Posterior vena cava (tissue), 2 donors: Measurements from ENCODE around the gene TRIM63. TPM values are rescaled to one million over a fixed set of nuclear protein-coding genes. Genes with fewer than 3 reads are reported as not detected.
A peak's percentile ranks its signal among the peaks of the same experiment; 100 is the strongest.

Experiments used
- DNase-seq: peaks from one replicate; pipeline ENCODE4 v3.0.0-alpha.2; 2020; ENCODE audit warnings: low spot score
- intact Hi-C, 2 donors: fragments of 100-400 bp; cut with DNase I; formaldehyde crosslinking; loops; one replicate each; pipeline versions ENCODE4 v1.14.1 to v1.14.2; 2022 to 2023
- total RNA-seq, 2 donors: library from RNA; stranded (reverse); fragmentation: NEBNext Ultra II Directional; extraction: Animal tissue kit (Norgen Biotek cat#: 25700); gene quantifications; one replicate each; pipeline ENCODE4 v1.2.1, GENCODE V29; 2021
- donor health status: DM: yes; HTN: yes; CAD: no.
- donor health status: DM: yes; HTN: yes; CAD: no.

The TRIM63 gene
- total RNA-seq, 2 donors from 2014 or later, result 0.29 to 1.2 TPM

DNA sequence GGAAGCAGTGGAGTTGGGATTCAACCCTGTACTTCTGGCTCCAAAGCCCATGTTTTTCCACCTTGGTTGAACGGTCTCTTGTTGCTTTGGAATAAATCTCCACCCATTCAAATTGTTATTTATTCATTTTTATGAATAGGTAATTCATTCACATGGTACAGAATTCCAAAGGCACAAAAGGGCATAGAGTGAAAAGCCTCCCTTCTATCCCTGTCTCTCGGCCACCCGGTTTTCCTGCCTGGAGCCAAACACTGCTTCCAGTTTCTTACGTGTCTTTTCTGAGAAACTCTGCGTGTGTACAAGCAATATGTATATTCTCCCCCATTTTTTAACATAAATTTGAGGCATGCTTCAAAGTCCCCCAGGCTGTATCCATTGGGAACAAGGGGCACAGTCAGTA, 41.9 kb downstream of the TRIM63 start:
- intact Hi-C loops, result loop anchor here in 1 of 2 donors (10.0 kb wide), 1 partner anchor 901 kb away; no protein-coding TSS in a partner anchor
- DNase-seq, result no peak

DNA sequence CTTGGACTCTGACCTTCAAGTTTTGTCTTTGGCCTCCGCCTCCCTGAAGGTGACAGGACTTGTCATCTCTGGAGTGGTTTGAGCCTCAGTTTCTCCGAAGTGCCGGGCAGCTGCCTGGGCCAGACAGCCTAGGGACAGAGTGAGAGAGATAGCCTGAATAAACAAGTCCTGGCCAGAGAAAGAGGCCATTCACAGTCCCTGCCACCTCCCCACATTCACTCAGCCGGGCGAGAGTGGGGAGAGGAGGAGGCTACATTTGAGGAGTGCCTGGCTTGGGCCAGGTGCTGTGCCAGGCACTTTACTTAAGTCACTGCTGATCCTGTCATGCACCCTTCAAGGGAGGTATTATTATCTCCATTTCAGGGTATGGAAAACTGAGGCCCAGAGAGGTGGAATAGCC, 42.4 kb downstream of the TRIM63 start:
- no peak for DNase-seq
- intact Hi-C loops, result loop anchor here in 1 of 2 donors (10.0 kb wide), 1 partner anchor 900 kb away; no protein-coding TSS in a partner anchor

DNA sequence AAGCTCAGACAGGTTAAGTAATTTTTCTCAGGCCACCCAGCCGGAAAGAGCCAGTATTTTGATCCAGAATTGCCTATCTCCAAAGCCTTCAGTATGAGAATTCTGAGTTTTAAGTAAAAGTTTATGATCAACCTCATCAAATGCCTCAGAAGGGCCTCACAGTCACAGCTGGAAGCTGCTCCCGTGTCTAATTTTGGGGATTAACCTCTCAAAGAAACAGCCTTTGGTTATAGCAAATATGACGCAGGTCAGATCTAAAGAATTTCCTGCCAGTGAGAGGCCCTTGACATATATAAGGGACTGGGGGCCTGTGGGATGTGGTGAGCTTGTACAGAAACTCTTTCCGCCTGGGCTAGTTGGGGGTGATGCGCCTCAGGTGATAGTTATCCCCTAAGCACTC, 43.6 kb downstream of the TRIM63 start:
- intact Hi-C loops, result loop anchor here in 1 of 2 donors (10.0 kb wide), 1 partner anchor 899 kb away; no protein-coding TSS in a partner anchor
- no peak for DNase-seq

DNA sequence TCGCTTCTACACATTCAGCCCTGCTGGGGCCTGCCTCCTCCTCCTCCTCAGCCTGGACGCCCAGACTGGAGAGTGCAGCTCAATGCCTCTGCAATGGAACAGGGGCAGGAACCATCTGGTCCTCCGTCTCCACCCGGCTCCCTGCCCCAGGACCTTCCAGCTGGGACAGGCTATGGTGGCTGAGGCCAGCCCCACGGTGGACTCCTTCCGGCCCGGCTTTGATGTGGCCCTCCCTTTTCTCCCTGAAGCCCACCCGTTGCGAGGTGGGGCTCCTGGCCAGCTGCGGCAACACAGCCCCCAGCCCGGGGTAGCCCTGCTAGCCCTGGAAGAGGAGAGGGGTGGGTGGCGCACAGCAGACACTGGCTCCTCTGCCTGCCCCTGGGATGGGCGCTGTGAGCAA, 44.4 kb downstream of the TRIM63 start:
- no peak for DNase-seq
- intact Hi-C loops, result loop anchor here in 1 of 2 donors (10.0 kb wide), 1 partner anchor 898 kb away; no protein-coding TSS in a partner anchor

DNA sequence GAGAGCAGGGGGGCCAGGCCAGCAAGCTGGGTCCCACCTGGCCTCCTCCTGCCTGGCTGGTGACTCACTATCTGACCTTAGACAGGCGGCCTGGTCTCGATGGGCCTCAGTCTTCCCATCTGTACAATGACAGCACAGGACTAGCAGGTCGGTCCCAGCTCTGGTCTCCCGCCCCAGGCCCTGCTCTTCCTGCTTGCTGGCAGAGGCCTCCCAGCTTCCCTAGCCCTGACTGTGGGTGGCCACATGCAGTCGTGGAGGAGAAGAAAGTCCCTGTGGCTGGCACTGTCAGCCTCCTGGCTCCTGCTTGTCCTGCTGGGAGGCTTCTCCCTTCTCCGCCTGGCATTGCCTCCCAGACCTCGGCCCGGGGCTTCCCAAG, 45.0 kb downstream of the TRIM63 start:
- intact Hi-C loops, result loop anchor here in 1 of 2 donors (10.0 kb wide), 1 partner anchor 898 kb away; no protein-coding TSS in a partner anchor
- no peak for DNase-seq

DNA sequence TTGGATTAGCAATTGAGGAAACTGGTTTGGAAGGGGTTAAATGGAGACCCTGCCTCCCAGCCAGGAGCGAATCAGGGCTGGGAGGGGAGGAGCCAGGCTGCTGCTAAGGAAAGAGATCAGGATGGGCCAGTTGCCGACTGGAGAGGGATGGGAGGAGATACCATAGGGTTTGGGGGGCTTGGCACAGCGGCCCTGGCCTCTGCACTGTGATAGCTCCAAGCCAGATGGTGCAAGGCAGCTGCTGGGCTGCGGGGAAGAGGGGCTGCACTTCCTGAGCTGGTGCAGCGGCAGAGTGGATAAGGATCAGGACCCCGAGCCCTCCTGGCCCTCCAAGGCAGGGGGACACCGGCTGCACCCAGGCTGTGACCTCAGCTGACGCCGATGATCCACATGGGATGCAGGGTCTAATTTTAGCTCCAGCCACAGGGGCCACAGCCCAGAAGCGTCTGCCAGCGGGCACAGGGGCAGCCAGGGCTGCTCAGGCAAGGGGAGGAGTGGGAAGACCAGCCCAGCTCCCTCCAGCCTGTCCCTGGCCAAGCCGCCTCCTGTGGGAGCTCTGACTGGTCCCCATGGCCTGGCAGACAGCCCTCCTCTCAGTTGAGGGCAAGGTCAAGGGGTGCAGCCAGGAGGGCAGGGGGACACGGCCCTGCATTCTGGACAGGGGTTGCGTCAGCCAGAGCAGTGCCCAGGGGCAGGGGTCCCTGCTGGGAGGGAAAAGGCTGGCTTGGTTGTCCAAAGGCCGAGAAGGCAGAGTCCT, 45.6 kb downstream of the TRIM63 start, which contains the start of gene EXTL1:
Gene EXTL1 (plus strand): TSS at position 129 of the 757 bp plus-strand sequence. CDS start 872 bp downstream, outside the sequence.
- intact Hi-C loops, result loop anchor here in 1 of 2 donors (10.0 kb wide), 1 partner anchor 897 kb away; no protein-coding TSS in a partner anchor
- no peak for DNase-seq

DNA sequence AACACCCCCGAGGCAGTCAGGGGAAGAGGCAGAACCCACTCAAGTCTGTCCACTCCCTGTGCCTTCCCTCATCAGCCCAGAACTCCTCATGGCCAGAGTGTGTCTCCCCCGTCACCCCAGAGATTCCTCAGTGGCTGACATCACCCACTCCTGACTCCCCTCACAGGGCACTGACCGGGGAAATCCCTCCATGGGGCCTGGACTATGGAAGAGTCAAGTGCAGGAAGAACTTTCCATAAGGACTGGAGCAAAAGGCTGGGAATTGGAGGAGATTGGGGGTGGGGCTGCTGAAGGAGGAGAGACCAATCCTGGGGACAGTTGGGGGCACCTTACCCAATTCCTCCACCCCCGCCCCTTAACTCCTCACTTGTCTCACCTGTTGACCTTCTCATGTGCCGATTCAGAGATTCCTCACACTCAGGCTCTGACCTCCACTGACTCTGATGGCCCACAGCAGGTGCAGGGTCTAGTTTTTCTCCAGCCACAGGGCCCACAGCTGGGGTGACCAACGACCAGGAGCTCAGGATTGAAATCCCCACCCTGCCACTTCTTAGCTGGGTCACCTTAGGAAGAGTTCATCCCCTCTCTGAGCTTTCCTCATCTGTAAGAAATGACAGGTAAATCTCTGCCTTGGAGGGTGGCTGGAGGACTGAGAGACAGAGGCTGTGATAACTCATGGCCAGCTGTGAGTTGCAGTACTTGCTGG, 46.3 kb downstream of the TRIM63 start:
- intact Hi-C loops, result loop anchor here in 1 of 2 donors (1.0 to 10.0 kb wide), 2 partner anchors 22 to 896 kb away; no protein-coding TSS in a partner anchor
- DNase-seq, result no peak

DNA sequence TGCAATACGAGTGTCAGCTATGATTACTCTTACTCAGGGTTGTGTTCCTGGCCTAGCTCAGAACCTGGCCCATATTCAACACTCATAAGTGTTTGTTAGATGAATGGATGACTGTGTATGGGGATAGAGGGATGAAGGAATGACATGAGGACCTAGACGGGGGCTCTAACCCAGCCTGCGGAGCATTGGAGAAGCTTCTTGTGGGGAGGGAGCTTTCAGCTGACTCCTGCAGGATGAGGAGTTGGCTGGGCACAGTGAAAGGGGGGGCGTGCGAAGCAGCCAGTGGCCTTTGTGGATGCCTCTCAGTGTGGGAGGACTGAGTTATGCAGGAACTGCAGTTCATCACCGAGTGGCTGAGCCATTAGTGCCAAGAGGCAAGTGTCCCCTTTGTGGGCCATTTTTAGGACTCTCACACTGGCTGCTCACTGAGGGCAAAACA, 47.1 kb downstream of the TRIM63 start:
- no peak for DNase-seq
- intact Hi-C loops, result loop anchor here in 1 of 2 donors (1.0 to 10.0 kb wide), 2 partner anchors 21 to 896 kb away; no protein-coding TSS in a partner anchor

DNA sequence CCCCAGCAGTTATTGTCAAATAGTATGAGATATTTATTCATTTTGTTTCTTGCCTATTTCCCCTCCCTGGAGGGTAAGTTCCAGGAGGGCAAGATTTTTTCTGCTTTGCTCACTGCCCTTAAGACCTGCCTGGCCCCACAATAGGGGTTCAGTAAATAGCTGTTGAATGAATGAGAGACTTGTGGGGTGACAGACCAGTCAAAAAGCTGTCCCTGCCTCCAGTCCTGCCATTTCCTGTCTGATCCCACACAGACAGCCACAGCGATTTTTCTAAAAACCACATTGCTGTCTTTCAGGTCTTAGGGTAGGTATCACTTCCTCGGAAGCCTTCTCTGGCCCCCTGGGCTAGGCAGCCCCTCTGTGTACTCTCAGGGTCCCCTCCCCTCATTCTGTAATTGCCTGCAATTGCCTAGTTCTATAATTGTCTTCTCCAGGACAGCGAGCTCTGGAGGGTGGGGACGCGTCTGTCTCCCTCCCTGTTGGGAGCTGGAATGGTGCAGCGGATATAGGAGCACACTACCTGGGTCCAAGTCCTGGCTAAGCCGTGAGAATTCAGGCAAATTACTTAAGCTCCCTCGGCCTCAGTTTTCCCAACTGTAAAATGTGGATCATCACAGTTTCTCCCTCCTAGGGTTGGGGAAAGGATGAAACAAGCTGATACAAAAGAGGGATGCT, 47.7 kb downstream of the TRIM63 start:
- no peak for DNase-seq
- intact Hi-C loops, result loop anchor here in 1 of 2 donors (1.0 to 10.0 kb wide), 2 partner anchors 20 to 895 kb away; no protein-coding TSS in a partner anchor

DNA sequence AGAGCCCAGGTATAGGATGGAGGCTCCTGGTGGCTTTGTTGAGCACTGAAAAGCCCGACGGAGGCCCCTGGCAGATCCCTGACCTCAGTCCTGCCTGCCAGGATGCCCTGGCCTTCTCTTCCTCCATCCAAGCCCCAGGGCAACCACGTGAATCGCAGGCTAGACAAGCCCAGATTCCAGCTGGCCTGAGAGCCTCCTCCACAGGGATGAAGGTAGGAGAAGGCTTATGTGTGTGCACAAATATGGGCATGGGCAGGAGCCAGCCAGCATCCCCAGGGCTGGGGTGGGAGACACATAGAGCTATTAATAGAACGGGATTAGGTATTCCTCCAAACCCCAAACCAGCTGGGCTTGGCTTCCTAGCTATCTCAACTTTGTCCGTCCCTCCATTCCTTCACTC, 49.8 kb downstream of the TRIM63 start:
- intact Hi-C loops, result no loop called here
- no peak for DNase-seq

DNA sequence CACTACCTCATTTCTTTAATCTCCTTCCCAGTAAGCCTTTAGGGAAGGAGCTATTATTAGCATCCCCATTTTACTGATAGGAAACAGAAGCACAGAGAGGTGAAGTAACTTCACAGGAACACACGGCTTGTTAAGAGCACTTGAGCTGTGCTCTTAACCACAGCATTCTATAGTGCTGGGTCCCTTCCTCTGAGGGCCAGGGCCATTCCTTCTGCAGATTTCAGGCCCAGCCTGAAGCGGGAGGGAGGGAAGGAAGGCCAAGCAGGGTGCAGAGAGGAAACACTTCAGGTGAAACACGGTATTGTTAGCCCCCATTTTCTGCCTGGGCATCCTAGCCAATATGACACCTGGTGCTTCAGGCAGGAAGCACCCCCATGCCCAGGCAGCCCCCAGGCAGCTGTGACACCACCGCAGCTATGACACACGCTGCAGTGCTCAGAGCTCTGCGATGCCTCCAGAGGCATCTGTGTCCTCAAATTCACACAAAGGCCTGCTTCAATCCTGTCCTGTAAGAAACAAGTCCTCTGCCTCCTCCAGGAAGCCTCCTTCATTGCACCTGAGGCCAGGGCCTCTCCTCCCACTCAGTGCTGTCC, 50.4 kb downstream of the TRIM63 start:
- intact Hi-C loops, result no loop called here
- no peak for DNase-seq

DNA sequence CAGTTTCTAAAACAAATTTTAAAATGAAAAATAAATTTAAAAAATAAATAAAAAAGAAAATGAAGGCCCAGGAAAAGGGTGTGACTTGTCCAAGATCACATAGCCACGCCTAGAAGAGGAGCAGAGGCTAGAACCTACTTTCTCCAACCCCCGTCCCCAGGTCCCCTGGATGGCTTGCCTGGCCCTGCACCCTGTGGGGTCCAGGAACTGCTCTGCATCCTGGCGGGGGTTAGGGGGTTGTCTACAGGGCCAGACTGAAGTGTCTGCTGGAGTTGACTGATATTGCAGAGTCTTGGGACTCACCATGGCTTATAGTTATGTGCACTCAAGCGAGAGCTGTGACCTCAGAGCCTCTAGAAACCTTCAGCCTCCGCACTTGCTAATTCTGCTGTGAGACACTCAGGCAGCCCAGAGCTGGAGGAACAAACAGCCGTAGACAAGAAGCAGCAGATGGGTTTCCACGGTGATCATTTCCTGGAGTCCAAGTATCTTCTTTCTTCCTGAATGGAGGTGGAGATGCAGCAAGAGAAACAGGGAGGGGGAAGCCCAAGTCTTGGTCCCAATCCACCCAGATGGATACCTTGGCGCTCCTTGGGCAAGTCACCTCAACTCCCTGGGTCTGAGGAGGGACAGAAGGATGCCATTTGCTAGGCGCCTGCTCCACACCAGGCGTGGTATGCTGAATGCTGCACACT, 51.0 kb downstream of the TRIM63 start:
- no peak for DNase-seq

DNA sequence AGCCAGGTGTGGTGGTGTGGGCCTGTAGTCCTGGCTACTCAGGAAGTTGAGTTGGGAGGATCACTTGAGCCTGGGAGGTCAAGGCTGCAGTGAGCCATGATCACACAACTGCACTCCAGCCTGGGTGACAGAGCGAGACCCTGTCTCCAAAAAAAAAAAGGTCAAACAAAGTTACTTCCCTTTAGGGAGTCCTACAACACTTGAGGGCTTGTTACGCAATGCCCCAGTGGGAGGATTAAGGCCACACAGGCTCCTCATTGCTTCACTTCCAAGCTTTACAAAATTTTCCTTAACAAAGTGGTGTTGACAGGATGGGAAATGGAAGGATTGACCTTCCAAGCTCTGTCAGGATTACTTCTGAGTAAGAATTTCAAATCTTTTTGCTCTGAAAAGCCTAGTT, 52.1 kb downstream of the TRIM63 start:
- intact Hi-C loops, result no loop called here
- DNase-seq, result no peak

More for the DNA sequence above, 51.0 kb downstream of the TRIM63 start:
- intact Hi-C loops, result no loop called here

DNA sequence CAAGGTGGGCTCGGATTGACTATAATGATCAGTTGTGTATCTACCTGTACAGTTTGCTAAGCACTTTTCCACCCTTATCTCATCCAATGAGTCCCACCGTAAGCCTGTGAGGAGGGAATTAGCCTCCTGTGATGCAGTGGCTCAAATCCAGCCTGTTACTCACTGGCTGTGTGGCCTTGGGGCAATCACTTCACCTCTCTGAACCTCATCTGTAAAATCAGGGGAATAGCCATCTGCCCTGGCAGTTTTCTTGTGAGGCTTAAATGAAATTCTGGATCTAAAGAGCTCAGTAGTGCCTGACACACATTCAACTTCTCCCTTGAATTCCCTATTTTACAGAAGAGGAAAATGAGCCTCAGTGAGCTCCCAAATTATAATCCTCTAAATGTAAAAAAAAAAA, 53.3 kb downstream of the TRIM63 start:
- intact Hi-C loops, result no loop called here

DNA sequence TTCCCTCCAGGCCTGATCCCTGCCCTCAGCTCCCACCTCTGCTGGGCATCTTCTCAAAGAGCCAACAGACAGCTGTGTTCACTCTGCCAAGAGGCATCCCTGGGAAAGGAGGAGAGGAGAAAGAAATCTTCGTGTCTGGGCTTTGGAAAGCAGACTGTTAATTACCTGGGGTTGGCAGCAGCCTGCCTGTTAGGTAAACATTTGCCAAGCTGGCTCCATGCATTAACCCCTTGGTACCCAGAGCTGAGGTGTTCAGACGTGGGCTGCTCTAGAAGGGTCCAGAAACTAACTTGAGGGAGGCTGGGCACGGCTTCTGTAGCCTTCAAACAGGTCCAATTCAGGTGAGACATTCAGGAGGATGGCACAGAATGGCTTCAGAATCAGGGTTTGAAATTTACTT, 54.6 kb downstream of the TRIM63 start:
- DNase-seq, result no peak
- intact Hi-C loops, result no loop called here

More for the DNA sequence above, 53.3 kb downstream of the TRIM63 start:
- no peak for DNase-seq

DNA sequence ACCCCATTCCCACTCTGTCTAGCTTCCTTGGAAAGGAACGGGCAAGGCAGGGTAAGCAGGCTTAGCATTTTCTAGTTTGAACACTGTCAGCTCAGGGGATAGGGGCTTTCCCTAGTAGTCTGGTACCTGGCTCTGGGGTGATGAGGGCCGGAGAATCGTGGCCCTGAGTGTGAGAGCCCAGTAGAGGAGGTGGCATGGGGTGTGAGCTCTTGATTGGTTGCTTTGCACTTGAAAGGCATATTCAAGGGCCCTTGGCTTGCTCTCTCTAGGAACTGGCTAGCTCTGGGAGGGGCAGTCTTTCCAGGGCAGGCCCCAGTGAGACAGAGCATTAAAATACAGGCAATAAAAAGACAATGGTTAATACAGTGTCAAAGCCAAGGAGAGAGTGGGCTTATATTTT, 56.6 kb downstream of the TRIM63 start:
- intact Hi-C loops, result no loop called here
- no peak for DNase-seq

DNA sequence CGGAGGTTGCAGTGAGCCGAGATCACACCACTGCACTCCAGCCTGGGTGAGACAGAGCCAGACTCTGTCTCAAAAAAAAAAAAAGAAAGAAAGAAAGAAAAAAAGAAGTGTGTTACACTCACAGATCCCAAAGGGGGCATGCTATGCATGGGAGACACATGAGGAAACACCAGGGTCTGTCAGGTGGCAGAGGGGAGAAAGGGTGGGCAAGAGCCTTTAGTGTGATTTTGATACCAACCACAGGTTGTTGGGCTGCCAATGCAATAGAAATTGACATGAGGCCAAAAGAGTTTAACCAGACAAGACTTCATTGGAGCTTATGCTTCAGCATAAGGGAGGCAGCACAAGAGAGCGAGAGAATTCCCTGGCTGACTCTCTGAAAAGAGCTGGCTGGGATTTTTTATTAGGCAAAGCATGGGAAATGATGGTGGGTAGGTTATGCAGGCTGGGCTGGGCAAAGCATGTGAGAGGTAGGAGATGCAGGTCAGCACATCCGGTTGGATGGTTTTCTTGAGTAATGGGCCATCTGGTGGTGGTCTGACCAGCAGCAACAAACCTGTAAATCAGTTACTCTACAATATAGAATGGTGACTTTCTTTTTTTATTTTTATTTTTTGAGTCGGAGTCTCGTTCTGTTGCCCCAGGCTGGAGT, 57.5 kb downstream of the TRIM63 start:
- intact Hi-C loops, result loop anchor here in 1 of 2 donors (5.0 kb wide), 1 partner anchor 1768 kb away; no protein-coding TSS in a partner anchor
- DNase-seq, result no peak

DNA sequence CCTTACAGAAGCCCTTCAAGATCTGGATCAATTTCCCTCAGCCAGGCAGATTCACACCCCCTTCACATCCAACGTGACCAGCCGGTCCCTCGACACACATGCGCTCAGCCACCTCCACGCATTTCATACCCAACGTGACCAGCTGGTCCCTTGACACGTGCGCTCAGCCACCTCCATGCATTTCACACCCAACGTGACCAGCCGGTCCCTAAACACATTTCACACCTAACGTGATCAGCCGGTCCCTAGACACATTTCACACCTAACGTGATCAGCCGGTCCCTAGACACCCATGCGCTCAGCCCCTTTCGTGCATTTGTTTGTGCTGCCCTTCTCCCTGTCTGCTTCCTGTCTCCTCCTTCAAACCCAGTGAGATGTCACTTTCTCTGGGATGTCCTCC, 60.7 kb downstream of the TRIM63 start:
- peak; percentile 10 for DNase-seq
- intact Hi-C loops, result loop anchor here in 1 of 2 donors (5.0 kb wide), 1 partner anchor 1764 kb away; no protein-coding TSS in a partner anchor
